Embryonic facial prominence (tissue), 1 donor: ENCODE results near the gene GRIP1.

Experiments used
- DNase-seq: peaks from one replicate; pipeline ENCODE4 v3.0.0-alpha.2; 2016; ENCODE audit errors: extremely low spot score

GRIP1 gene

GRCh38 chr12:66678338-66679275 is at the start of gene GRIP1:
Gene GRIP1, minus strand, starts transcription at chr12:66679076. Its CDS starts 172 bp downstream, at chr12:66678904.
- no peak for DNase-seq

GRCh38 chr12:66726556-66726955 is 47.7 kb upstream of the GRIP1 start:
- DNase-seq = no peak

GRCh38 chr12:66725031-66725430 is 46.2 kb upstream of the GRIP1 start:
- no peak for DNase-seq

- DNase-seq = no peak
Measured at GRCh38 chr12:66724616-66725015, 45.7 kb upstream of the GRIP1 start.

GRCh38 chr12:66724026-66724425 is 45.1 kb upstream of the GRIP1 start:
- DNase-seq = no peak

GRCh38 chr12:66719862-66720261 is 41.0 kb upstream of the GRIP1 start:
- no peak for DNase-seq

- DNase-seq = no peak
Measured at GRCh38 chr12:66717036-66717673, 38.3 kb upstream of the GRIP1 start.

- no peak for DNase-seq
Measured at GRCh38 chr12:66716522-66716921, 37.6 kb upstream of the GRIP1 start.

GRCh38 chr12:66714709-66715108 is 35.8 kb upstream of the GRIP1 start:
- no peak for DNase-seq

- DNase-seq = no peak
Measured at GRCh38 chr12:66713984-66714383, 35.1 kb upstream of the GRIP1 start.

GRCh38 chr12:66709893-66710292 is 31.0 kb upstream of the GRIP1 start:
- no peak for DNase-seq

GRCh38 chr12:66709457-66709773 is 30.5 kb upstream of the GRIP1 start:
- no peak for DNase-seq

- no peak for DNase-seq
Measured at GRCh38 chr12:66708704-66709456, 30.0 kb upstream of the GRIP1 start.

- DNase-seq = no peak
Measured at GRCh38 chr12:66707002-66707697, 28.3 kb upstream of the GRIP1 start.

GRCh38 chr12:66699738-66700482 is 21.0 kb upstream of the GRIP1 start:
- no peak for DNase-seq

GRCh38 chr12:66698558-66698957 is 19.7 kb upstream of the GRIP1 start:
- DNase-seq = no peak

- DNase-seq = no peak
Measured at GRCh38 chr12:66697404-66697803, 18.5 kb upstream of the GRIP1 start.

GRCh38 chr12:66694666-66695613 is 16.1 kb upstream of the GRIP1 start:
- no peak for DNase-seq

- DNase-seq = peak; percentile 73
Measured at GRCh38 chr12:66693901-66694513, 15.1 kb upstream of the GRIP1 start.

- DNase-seq = no peak
Measured at GRCh38 chr12:66692986-66693385, 14.1 kb upstream of the GRIP1 start.
